HepG2 (cell line): Measurements from ENCODE around the gene RBM19. TPM values are rescaled to one million over a fixed set of nuclear protein-coding genes. Genes with fewer than 3 reads are reported as not detected.

Experiments used
- JDP2 ChIP-seq: sonication (generic); formaldehyde crosslinking; IDR thresholded peaks from 2 replicates; pipeline ENCODE4 v1.8.1; 2022; ENCODE audit warnings: missing genetic modification reagents, borderline replicate concordance
- RAD21 ChIP-seq: fragments of 450-650 bp; formaldehyde crosslinking; IDR thresholded peaks from 2 replicates; pipeline ENCODE4 v1.5.0; 2020; ENCODE audit warnings: mild to moderate bottlenecking
- ZNF652 ChIP-seq: IDR thresholded peaks from 2 replicates; pipeline ENCODE4 v1.6.1; 2016; ENCODE audit warnings: low read depth, borderline replicate concordance
- ZNF7 ChIP-seq: IDR thresholded peaks from 2 replicates; pipeline ENCODE4 v1.6.1; 2016; ENCODE audit warnings: missing biosample characterization, missing genetic modification reagents
- polyA plus RNA-seq, 8 experiments: library from polyadenylated mRNA; depleted of rRNA in 3 of 8; stranded (reverse) in 7 of 8; unstranded in 1 of 8; fragments of >200 nt; fragmentation: Illumina TruSeq in 4 of 8; extraction: Trizol in 4 of 8; gene quantifications; 2 replicates each; pipeline versions ENCODE4 v1.2.1 to v1.2.3, GENCODE V29; 2011 to 2016; ENCODE audit warnings: low read depth in 4 of 8, missing spikeins in 1 of 8, mixed read lengths in 1 of 8; ENCODE audit not compliant: insufficient read depth in 1 of 8
- total RNA-seq, 5 experiments: library from RNA; depleted of rRNA; stranded (reverse); fragments of >200 nt; fragmentation: Illumina TruSeq; extraction: Trizol; gene quantifications; 2 replicates each; pipeline ENCODE4 v1.2.3, GENCODE V29; 2016; ENCODE audit warnings: low read depth in 1 of 5
- TF ChIP-seq, protein P1 (sequence below): sonication (generic); formaldehyde crosslinking; IDR thresholded peaks from 2 replicates; pipeline ENCODE4 v1.4.0; 2020; ENCODE audit warnings: mild to moderate bottlenecking, missing genetic modification reagents
- TF ChIP-seq, protein P2 (sequence below): sonication (generic); formaldehyde crosslinking; IDR thresholded peaks from 2 replicates; pipeline ENCODE4 v1.4.0; 2020; ENCODE audit warnings: missing genetic modification reagents
- TF ChIP-seq, protein P3 (sequence below): sonication (generic); formaldehyde crosslinking; IDR thresholded peaks from 2 replicates; pipeline ENCODE4 v1.4.0; 2020; ENCODE audit warnings: missing genetic modification reagents, borderline replicate concordance
- TF ChIP-seq, protein P4 (sequence below): IDR thresholded peaks from 2 replicates; pipeline ENCODE4 v1.6.1; 2016; ENCODE audit warnings: low read depth, borderline replicate concordance

Gene RBM19
- total and polyA plus RNA-seq, 2 of the 13 experiments (the other 11 are each of a cell fraction or from before 2014, with no cell fraction given) = 19.3 to 32.2 TPM

DNA sequence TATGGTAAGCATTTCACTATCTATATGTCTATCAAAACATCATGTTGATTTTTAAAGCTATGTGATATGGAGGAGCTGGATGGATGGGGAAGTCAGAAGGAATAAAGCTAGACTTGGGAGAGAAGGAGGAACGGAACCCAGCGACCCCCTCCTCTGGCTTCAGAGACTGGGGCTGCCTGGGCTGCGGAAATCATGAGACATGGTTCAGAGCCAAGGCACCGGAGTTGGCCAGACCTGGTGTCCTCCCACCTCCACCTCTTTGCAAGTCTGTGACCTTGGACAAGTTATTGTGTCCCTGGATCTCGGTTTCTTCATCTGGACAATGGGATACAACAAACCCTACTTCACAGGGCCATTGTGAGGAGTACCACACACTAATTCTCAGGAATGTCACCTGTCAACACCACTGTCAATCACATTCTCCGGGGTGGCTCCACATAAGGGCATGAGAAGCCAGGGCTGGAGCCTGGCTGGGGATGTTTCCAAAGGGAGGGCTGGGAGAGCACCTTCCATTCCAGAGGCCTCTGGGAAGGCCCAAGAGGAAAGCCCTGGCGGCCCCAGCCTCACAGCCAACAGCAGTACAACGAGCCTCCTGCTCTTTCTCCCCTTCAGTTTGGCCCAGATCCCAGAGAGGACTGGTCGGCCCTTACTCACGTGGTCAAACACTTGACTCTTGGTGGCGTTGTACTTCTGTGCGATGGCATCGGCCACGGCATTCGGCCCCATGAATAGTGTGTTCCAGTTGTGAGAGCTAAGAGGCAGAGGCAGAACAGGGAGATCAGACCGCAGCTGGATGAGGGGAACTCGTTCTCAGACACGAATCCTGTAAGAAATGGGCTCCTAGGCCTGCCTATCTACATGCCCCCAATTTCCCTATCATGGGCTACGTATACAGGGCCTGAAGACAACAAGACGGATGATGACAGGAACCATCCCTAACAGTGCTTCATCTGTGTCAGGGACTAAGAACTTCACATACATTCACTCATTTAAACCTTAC, 20.7 kb downstream of the RBM19 start (continued):
- TF ChIP-seq ZNF652 (CRISPR knock-in tag) (no peak), ZNF7 (CRISPR knock-in tag) (no peak), RAD21 (no peak), JDP2 (CRISPR knock-in tag) (no peak)
- TF ChIP-seq, protein P1, sequence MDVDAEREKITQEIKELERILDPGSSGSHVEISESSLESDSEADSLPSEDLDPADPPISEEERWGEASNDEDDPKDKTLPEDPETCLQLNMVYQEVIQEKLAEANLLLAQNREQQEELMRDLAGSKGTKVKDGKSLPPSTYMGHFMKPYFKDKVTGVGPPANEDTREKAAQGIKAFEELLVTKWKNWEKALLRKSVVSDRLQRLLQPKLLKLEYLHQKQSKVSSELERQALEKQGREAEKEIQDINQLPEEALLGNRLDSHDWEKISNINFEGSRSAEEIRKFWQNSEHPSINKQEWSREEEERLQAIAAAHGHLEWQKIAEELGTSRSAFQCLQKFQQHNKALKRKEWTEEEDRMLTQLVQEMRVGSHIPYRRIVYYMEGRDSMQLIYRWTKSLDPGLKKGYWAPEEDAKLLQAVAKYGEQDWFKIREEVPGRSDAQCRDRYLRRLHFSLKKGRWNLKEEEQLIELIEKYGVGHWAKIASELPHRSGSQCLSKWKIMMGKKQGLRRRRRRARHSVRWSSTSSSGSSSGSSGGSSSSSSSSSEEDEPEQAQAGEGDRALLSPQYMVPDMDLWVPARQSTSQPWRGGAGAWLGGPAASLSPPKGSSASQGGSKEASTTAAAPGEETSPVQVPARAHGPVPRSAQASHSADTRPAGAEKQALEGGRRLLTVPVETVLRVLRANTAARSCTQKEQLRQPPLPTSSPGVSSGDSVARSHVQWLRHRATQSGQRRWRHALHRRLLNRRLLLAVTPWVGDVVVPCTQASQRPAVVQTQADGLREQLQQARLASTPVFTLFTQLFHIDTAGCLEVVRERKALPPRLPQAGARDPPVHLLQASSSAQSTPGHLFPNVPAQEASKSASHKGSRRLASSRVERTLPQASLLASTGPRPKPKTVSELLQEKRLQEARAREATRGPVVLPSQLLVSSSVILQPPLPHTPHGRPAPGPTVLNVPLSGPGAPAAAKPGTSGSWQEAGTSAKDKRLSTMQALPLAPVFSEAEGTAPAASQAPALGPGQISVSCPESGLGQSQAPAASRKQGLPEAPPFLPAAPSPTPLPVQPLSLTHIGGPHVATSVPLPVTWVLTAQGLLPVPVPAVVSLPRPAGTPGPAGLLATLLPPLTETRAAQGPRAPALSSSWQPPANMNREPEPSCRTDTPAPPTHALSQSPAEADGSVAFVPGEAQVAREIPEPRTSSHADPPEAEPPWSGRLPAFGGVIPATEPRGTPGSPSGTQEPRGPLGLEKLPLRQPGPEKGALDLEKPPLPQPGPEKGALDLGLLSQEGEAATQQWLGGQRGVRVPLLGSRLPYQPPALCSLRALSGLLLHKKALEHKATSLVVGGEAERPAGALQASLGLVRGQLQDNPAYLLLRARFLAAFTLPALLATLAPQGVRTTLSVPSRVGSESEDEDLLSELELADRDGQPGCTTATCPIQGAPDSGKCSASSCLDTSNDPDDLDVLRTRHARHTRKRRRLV = no peak
- TF ChIP-seq, protein P2, sequence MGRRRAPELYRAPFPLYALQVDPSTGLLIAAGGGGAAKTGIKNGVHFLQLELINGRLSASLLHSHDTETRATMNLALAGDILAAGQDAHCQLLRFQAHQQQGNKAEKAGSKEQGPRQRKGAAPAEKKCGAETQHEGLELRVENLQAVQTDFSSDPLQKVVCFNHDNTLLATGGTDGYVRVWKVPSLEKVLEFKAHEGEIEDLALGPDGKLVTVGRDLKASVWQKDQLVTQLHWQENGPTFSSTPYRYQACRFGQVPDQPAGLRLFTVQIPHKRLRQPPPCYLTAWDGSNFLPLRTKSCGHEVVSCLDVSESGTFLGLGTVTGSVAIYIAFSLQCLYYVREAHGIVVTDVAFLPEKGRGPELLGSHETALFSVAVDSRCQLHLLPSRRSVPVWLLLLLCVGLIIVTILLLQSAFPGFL (CRISPR knock-in tag) = no peak
- TF ChIP-seq, protein P3, sequence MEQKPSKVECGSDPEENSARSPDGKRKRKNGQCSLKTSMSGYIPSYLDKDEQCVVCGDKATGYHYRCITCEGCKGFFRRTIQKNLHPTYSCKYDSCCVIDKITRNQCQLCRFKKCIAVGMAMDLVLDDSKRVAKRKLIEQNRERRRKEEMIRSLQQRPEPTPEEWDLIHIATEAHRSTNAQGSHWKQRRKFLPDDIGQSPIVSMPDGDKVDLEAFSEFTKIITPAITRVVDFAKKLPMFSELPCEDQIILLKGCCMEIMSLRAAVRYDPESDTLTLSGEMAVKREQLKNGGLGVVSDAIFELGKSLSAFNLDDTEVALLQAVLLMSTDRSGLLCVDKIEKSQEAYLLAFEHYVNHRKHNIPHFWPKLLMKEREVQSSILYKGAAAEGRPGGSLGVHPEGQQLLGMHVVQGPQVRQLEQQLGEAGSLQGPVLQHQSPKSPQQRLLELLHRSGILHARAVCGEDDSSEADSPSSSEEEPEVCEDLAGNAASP (CRISPR knock-in tag) = no peak
- TF ChIP-seq, protein P4, sequence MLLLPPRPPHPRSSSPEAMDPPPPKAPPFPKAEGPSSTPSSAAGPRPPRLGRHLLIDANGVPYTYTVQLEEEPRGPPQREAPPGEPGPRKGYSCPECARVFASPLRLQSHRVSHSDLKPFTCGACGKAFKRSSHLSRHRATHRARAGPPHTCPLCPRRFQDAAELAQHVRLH = no peak
